Tibial nerve (tissue), 3 donors: ENCODE measurements around the gene FAM200B.

Experiments used
- CTCF ChIP-seq, 5 experiments: fragments of 200-600 bp in 3 of 5; fragments of 450-650 bp in 2 of 5; sonication (generic) in 3 of 5; IDR thresholded peaks; one replicate each; pipeline ENCODE4 v1.5.1; 2016 to 2019; ENCODE audit warnings: antibody characterized with exemption in 5 of 5, mild to moderate bottlenecking in 3 of 5, moderate library complexity in 2 of 5
- POLR2A ChIP-seq, 2 donors: fragments of 450-650 bp; IDR thresholded peaks; one replicate each; pipeline ENCODE4 v1.6.1; 2017; ENCODE audit warnings: antibody characterized with exemption in 2 of 2, mild to moderate bottlenecking in 2 of 2, moderate library complexity in 2 of 2

- TF ChIP-seq CTCF (IDR thresholded peaks at IDR 0.05) (no peak), POLR2A (IDR thresholded peaks at IDR 0.05) (no peak)
These were observed 24.3 kb upstream of the FAM200B start for GRCh38 chr4:15657366-15657765.
